Measurements from ENCODE around the gene RIPPLY3.

The RIPPLY3 gene

GRCh38 chr21:37006486-37007291, at the start of gene RIPPLY3:
Gene RIPPLY3 (plus strand): TSS chr21:37006702. CDS start chr21:37006773, 71 bp downstream.
- DNase-seq, result peak; percentile 54

DNA sequence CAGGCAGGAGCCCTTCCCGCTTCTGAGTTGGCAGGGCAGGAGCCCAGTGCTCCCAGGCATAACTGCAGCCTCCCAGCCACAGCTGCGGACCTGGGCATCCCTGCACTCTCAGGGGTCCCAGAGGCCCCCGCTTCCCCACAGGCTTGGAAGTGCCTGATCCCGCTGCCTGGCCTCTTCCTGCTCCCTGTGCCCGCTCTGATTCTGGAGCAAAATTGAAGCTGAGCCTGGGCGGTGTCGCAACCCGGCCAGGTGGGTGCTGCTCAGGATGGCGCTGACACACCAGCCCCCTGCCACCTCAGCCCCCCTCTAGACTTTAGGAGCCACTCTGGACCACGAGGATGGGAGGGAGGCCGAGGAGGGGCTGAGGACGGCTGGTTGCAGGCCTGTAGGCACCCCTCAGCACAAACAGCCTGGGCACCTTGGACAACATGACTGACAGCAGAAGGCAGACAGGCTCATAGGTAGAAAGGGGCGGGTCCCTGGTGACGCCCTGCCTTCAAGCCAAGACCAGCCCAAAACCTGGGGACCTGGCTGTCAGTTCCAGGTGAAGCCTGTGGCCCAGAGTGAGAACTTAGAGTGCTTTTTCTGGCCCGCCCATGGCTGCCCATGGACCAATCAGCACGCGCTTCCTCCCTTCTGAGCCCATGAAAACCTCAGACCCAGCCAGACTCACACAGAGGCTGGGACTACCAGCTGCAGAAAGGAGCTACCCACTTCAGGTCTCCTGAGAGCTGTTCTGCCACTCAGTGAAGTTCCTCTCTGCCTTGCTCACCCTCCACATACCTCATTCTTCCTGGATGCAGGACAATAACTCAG, 47.3 kb upstream of the RIPPLY3 start:
- DNase-seq, result no peak

DNA sequence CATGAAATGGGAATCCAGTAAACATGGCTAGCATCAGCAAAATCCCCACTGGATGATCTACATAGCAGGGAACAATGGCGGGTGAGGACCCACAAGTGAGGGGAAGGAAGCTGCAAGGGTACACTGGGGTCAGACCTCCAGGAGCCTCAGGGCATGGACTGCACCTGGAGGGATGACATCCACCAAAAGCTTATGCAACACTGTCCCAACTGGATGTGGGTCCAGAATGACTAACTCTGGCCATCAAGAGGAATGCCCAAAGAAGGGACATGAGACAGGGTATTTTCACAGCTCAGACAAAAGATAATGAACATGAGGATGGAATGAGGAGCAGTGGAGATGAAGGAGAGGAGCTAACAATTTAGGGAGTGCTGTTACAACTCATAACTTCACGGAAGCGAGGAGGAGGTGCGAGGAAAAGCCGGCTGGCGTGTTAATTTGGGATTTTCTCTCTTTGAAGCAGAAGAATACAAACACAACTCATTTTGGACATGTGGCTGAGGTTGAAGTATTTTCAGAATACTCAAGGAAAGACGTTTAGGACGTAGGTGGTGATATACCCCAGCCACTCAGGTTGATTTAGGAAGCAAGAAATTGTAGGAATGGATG, 45.7 kb upstream of the RIPPLY3 start:
- no peak for DNase-seq

- DNase-seq, result no peak
These were observed 44.3 kb upstream of the RIPPLY3 start for GRCh38 chr21:36962098-36962780.

DNA sequence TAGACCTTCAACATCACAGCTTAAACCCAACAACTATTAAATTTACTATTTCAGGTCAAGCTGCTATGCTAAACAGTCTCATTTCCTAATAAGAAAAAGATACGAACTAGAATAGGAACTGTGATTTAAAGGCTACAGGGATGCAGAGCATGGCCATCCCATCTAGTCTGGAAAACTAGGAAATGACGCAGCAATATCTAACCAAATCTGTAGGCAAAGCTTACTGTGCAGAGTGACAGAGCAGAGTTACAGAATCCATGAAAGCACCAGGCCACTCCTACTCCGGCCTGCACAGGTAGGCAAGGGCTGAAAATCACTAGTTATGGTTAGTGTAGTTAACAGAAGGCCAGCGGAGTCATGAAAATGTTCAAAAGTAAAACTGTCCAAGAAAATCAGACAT, 42.1 kb upstream of the RIPPLY3 start:
- no peak for DNase-seq

GRCh38 chr21:36964827-36965719, 41.4 kb upstream of the RIPPLY3 start:
- no peak for DNase-seq

- DNase-seq, result no peak
These were observed 40.8 kb upstream of the RIPPLY3 start for GRCh38 chr21:36965720-36966065.

DNA sequence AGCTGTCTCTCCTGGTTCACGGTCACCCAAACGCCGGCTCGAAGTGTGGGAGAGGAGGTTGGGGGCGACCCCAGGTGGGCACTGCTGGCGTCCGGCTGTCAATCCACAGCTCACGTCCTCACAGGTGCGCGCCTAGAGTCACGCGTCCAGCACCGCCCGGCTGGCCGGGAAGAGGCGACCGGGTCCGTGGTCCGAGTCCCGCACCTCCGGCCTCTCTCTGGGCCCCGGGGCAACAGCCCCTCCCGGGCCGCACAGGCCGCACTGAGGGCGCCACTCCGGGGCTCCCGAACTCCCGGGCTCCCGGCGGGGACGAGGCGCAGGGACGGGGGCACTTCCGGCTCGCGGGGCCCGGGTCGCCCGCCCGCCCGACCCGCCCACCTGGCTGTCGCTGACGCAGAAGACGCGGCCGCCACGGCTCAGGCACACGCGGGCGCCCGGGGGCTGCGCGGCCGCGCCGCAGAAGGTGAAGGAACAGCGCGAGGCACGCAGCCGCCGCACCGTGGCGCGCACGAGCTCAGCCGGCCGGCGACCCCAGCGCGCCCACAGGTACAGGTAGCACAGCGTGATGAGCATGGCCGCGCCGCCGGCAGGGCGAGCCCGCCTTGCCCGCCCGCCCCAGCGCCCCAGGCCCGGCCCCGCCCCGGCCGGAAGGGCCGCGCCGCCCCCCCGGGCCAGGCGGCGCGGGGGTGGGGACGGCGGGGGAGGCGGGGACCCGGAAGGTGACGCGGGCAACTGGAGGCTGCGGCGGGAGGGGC, 40.3 kb upstream of the RIPPLY3 start, which contains the start of gene HLCS:
Gene HLCS (minus strand): TSS at position 604 of the 755 bp plus-strand sequence. CDS start 31 bp downstream, at position 573.
- peak; percentile 76 for DNase-seq

GRCh38 chr21:36966821-36967768, 39.4 kb upstream of the RIPPLY3 start:
- no peak for DNase-seq

- no peak for DNase-seq
These were observed 38.1 kb upstream of the RIPPLY3 start for GRCh38 chr21:36968414-36968813.

DNA sequence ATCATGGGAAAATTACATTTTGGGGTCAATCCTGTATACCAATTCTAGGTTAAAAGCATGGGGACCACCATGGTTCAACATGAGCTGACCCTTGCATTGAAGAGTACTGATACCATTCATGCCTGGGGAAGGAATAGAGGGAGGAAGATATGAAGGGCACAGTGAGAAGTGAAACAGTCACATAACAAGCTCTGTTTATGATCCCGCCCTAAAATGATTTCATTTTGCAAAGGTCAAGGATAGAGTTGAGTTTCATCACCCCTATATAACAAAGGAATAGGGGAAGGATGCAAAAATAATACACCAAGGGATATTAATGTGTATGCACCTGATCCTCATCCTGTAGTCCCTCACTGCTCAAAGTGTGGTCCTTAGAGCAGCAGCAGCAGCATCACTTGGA, 37.5 kb upstream of the RIPPLY3 start:
- no peak for DNase-seq

DNA sequence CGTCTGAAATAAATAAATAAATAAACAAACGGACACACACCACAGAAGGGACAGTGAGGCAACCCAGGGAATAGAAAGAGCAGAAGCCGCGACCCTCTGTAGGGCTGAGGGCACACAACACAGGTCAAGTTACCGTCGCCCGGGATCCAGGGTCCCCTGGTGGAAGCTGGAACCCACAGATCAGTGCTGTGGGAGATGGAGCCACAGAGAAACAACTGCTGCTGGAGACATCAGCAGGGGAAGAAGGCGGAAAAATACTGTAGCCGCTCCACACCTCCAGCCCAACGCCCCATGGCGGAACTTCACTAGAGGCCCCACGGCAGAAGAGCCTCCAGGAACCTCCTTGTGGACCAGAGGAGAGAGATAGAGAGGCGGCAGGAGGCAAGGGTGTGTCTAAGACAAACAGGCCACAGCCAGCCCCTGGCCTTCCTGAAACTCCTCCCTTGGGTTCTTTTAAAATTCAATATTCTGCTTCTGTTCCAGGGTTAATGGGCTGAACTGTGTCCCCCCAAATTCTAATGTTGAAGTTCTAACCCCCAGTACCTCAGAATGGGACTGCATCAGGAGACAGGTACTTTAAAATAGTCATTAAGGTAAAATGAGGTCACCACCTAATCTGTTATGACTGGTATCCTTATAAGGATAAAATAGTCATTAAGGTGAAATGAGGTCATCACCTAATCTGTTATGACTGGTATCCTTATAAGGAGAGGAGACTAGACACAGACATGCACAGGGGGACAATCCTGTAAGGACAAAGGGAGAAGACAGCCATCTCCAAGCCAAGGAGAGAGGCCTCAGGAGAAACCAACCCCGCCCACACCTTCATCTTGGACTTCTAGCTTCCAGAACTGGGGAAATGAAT, 32.3 kb upstream of the RIPPLY3 start:
- no peak for DNase-seq

DNA sequence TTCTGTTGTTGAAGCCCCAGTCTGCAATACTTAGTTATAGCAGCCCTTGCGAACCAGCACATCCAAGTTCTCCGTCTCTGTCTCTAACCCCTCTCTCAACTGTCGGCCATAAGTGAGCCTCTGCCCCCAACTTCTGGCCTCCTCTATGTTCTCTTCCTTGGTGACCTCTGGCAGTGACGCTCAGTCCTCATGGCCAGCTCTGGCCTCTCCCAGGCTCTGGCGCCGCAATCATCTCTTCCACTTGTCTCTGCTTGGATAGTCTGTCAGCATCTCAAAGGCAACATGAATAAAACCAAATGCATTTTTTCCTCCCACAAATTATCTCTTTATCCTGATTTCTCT, 31.7 kb upstream of the RIPPLY3 start:
- DNase-seq, result no peak

- DNase-seq, result no peak
These were observed 30.2 kb upstream of the RIPPLY3 start for GRCh38 chr21:36976228-36976861.

DNA sequence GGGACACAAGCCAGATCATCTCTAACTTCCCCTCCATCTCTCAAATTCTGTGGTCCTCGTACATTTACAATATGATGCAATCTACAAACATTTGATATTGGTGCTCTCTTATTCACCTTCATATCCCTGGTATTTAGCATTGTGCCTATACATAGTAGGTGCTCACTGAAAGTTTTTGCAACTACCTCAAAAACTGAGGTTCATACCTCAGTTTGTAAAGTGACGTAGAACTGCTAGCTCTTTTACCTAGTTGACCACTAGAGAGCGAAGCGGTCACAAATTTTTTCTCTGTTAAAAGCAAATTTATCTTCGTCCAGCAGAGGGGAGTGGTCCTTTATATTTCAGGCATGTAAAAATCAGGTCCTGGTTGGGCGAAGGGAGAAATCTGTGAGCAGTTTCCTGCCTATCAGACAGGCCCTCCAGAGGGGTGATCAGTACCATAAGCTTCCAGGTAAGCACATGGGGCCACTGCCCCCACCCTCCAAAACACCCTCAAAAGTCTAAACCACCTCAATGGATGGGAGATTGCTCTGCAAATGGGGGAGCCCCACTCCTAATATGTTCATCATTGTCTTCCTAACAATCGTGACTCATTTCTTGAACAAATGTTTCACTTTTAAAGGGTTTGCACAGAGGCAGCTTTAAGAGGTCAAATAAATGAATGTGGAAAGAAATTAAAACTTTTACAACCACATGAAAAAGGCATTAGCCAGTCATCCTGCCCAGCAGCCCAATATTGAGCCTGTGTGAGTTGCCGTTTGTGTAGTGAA, 29.4 kb upstream of the RIPPLY3 start:
- DNase-seq, result peak; percentile 83

GRCh38 chr21:36980280-36981048, 26.0 kb upstream of the RIPPLY3 start:
- DNase-seq, result no peak

DNA sequence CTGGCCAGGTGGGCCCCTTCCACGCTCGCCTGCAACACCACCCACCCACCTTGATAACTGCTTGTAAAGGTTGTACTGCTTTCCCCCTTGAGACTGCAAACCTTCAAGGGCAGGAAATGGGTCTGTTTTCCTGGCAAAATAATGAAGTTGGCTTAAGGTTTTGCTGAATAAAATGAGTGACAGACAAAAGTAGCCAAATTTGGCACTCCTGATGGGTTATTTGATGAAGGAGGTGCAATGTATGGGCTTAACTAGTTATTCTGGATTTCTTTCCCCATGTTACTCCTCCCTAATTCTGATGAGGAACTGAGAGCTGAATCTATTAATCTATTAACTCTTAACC, 25.5 kb upstream of the RIPPLY3 start:
- no peak for DNase-seq
